HG02943 (cell line): ENCODE measurements around the gene DDX52.
A peak's percentile ranks its signal among the peaks of the same experiment; 100 is the strongest.
"Not testable (repeated sequence)": the region's sequence is repeated elsewhere in the genome, so short reads cannot be mapped to it uniquely, and the experiment has no call there.

Experiments used
- ATAC-seq: cut with Tn5 transposase; IDR thresholded peaks from one replicate; pipeline ENCODE4 v1.9.1; 2021; ENCODE audit warnings: mild to moderate bottlenecking, low read depth, moderate library complexity; ENCODE audit not compliant: unreplicated experiment

Gene DDX52

GRCh38 chr17:37651849-37652248 lies 8.6 kb upstream of the DDX52 start:
- ATAC-seq: no peak

- no peak for ATAC-seq
These were observed 7.3 kb upstream of the DDX52 start for GRCh38 chr17:37650419-37651003.

- ATAC-seq: no peak
These were observed 5.3 kb upstream of the DDX52 start for GRCh38 chr17:37648555-37648954.

GRCh38 chr17:37647856-37648255 lies 4.6 kb upstream of the DDX52 start:
- no peak for ATAC-seq

- no peak for ATAC-seq
These were observed 623 bp upstream of the DDX52 start for GRCh38 chr17:37643869-37644268.

GRCh38 chr17:37642681-37643080 lies 565 bp downstream of the DDX52 start:
- no peak for ATAC-seq

- ATAC-seq: no peak
These were observed 3.2 kb downstream of the DDX52 start for GRCh38 chr17:37640015-37640414.

GRCh38 chr17:37637956-37638355 lies 5.3 kb downstream of the DDX52 start:
- no peak for ATAC-seq

GRCh38 chr17:37616430-37616829 lies 26.8 kb downstream of the DDX52 start:
- ATAC-seq: not testable (repeated sequence)

GRCh38 chr17:37614823-37615222 lies 28.4 kb downstream of the DDX52 start:
- ATAC-seq: no peak

- ATAC-seq: no peak
These were observed 28.9 kb downstream of the DDX52 start for GRCh38 chr17:37614391-37614790.

GRCh38 chr17:37610971-37611370 lies 32.3 kb downstream of the DDX52 start:
- no peak for ATAC-seq

GRCh38 chr17:37610041-37610420 lies 33.2 kb downstream of the DDX52 start:
- not testable (repeated sequence) for ATAC-seq

- peak; percentile 81 for ATAC-seq
These were observed 33.8 kb downstream of the DDX52 start, which contains the start of gene SYNRG for GRCh38 chr17:37609170-37610040. Gene SYNRG (minus strand): TSS chr17:37609418. CDS start chr17:37609355, 63 bp downstream.

GRCh38 chr17:37608351-37609169 lies 34.7 kb downstream of the DDX52 start:
- peak; percentile 37 for ATAC-seq

GRCh38 chr17:37607637-37608331 lies 35.5 kb downstream of the DDX52 start:
- no peak for ATAC-seq

GRCh38 chr17:37605813-37606505 lies 37.3 kb downstream of the DDX52 start:
- no peak for ATAC-seq

GRCh38 chr17:37605081-37605480 lies 38.2 kb downstream of the DDX52 start:
- ATAC-seq: no peak

GRCh38 chr17:37604556-37604955 lies 38.7 kb downstream of the DDX52 start:
- ATAC-seq: no peak

GRCh38 chr17:37598145-37598544 lies 45.1 kb downstream of the DDX52 start:
- no peak for ATAC-seq
